K562 (cell line): Measurements from ENCODE around the gene PACSIN1.

Experiments
- FOS ChIP-seq: IDR thresholded peaks from 3 replicates; pipeline ENCODE4 v1.6.1; 2011; ENCODE audit not compliant: insufficient read length; ENCODE audit errors: extremely low read depth
- HCFC1 ChIP-seq: IDR thresholded peaks from 2 replicates; pipeline ENCODE4 v1.6.1; 2012; ENCODE audit warnings: low read depth, low read length, improper control_type of control experiment
- POLR2G ChIP-seq: fragments of 200-400 bp; formaldehyde crosslinking; IDR thresholded peaks from 2 replicates; pipeline ENCODE4 v1.6.1; 2017; ENCODE audit warnings: low read depth, mild to moderate bottlenecking, antibody characterized with exemption, low read length, moderate library complexity
- TBL1XR1 ChIP-seq, 2 experiments: IDR thresholded peaks; 2 replicates each; pipeline ENCODE4 v1.6.1; 2012; ENCODE audit warnings: improper control_type of control experiment in 2 of 2, low read length in 2 of 2, mild to moderate bottlenecking in 1 of 2
- ZBTB7A ChIP-seq: IDR thresholded peaks from 2 replicates; pipeline ENCODE4 v1.6.1; 2011; ENCODE audit warnings: low read depth, mild to moderate bottlenecking, low read length, moderate library complexity, borderline replicate concordance; ENCODE audit not compliant: control insufficient read depth
- ZFP36 ChIP-seq: fragments of 150-350 bp; IDR thresholded peaks from 2 replicates; pipeline ENCODE4 v1.6.1; 2018; ENCODE audit warnings: low read length, low read depth; ENCODE audit not compliant: partially characterized antibody
- ZNF436 ChIP-seq: fragments of 250-450, 450-650 bp; sonication (Bioruptor Pico); formaldehyde crosslinking; IDR thresholded peaks from 2 replicates; pipeline ENCODE4 v1.7.0; 2020; ENCODE audit warnings: mild to moderate bottlenecking
- TF ChIP-seq, protein P1 (sequence below): sonication (generic); formaldehyde crosslinking; IDR thresholded peaks from 2 replicates; pipeline ENCODE4 v1.5.0; 2020; ENCODE audit warnings: missing genetic modification reagents
- TF ChIP-seq, protein P2 (sequence below): sonication (generic); formaldehyde crosslinking; IDR thresholded peaks from 2 replicates; pipeline ENCODE4 v1.8.0; 2022; ENCODE audit warnings: missing genetic modification reagents, mild to moderate bottlenecking, moderate library complexity, borderline replicate concordance

DNA sequence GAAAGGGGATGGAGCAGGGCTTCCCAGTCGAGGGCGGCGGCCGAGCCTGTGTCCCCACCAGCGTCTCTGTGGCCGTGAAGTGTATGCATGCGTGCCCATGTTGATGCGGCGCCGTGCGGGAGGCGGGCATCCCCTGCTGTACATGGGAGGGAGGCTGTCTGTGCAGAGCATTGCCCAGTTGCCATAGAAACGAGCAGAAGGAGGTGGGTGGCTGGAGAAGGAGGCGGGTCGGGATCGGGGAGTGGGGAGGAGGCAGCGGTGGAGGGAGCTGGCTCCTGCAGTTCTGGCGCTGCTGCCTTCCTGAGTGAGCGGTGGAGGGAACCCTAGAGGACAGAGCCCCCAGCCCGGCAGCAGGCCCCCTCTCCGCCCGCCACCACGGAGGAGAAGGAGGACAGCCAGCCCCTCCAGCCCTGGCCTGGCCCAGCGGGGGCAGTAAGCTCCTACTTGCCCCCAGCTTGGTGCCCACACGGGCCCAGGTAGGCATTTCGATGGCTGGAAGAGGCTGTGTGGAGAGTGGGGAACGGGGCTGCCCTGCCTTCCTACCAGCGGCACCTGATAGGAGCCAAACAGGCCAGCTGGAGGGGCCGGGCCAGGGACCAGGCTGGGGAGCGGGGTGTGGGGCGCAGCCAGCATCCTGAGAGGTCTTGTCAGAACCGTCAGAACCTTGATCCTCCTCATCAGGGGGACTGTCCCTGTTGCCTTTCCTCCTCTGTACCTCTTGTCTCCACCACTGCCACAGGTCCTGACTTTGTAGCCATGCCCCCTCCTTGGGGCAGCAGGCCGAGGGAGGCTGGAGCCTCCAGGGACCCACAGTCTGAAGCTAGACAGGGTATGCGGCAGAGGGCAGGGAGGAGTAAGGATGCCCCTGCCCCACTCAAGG, 49.0 kb downstream of the PACSIN1 start:
- TF ChIP-seq HCFC1 (no peak), TBL1XR1 (IDR thresholded peaks at IDR 0.05; ENCODE audit: low read length in 2 of 2) (no peak), ZFP36 (no peak), ZBTB7A (peak; percentile 44; the same call in 1 of the 2 replicates), ZNF436 (CRISPR knock-in tag) (no peak), FOS (no peak), POLR2G (no peak)
- TF ChIP-seq, protein P1, sequence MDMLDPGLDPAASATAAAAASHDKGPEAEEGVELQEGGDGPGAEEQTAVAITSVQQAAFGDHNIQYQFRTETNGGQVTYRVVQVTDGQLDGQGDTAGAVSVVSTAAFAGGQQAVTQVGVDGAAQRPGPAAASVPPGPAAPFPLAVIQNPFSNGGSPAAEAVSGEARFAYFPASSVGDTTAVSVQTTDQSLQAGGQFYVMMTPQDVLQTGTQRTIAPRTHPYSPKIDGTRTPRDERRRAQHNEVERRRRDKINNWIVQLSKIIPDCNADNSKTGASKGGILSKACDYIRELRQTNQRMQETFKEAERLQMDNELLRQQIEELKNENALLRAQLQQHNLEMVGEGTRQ (CRISPR knock-in tag): no peak
- TF ChIP-seq, protein P2, sequence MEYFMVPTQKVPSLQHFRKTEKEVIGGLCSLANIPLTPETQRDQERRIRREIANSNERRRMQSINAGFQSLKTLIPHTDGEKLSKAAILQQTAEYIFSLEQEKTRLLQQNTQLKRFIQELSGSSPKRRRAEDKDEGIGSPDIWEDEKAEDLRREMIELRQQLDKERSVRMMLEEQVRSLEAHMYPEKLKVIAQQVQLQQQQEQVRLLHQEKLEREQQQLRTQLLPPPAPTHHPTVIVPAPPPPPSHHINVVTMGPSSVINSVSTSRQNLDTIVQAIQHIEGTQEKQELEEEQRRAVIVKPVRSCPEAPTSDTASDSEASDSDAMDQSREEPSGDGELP (CRISPR knock-in tag): peak; percentile 51; the same call in 1 of the 2 replicates
